HEK293 (cell line): Measurements from ENCODE around the gene PRAF2.

Experiments used
- CTCF ChIP-seq: fragments of 450-650 bp; formaldehyde crosslinking; IDR thresholded peaks from 2 replicates; pipeline ENCODE4 v1.5.1; 2016; ENCODE audit warnings: missing biosample characterization, missing genetic modification characterization
- PRDM10 ChIP-seq: fragments of 450-650 bp; formaldehyde crosslinking; IDR thresholded peaks from 2 replicates; pipeline ENCODE4 v1.5.1; 2016; ENCODE audit warnings: missing biosample characterization, missing genetic modification characterization
- TCF7L2 ChIP-seq: IDR thresholded peaks from 2 replicates; pipeline ENCODE4 v1.6.1; 2011; ENCODE audit warnings: low read depth, mild to moderate bottlenecking, inconsistent platforms, low read length, moderate library complexity, borderline replicate concordance
- ZNF311 ChIP-seq: fragments of 450-650 bp; formaldehyde crosslinking; IDR thresholded peaks from 2 replicates; pipeline ENCODE4 v1.5.1; 2017; ENCODE audit warnings: missing biosample characterization, missing genetic modification characterization, borderline replicate concordance
- ZNF549 ChIP-seq: fragments of 450-650 bp; IDR thresholded peaks from 2 replicates; pipeline ENCODE4 v1.5.1; 2018; ENCODE audit warnings: missing biosample characterization, missing genetic modification characterization, mild to moderate bottlenecking, inconsistent platforms, moderate library complexity
- ZNF558 ChIP-seq: fragments of 450-650 bp; formaldehyde crosslinking; IDR thresholded peaks from 2 replicates; pipeline ENCODE4 v1.5.1; 2016; ENCODE audit warnings: missing biosample characterization, missing genetic modification characterization
- ZSCAN4 ChIP-seq: fragments of 450-650 bp; formaldehyde crosslinking; IDR thresholded peaks from 2 replicates; pipeline ENCODE4 v1.5.1; 2017; ENCODE audit warnings: missing biosample characterization, missing genetic modification characterization

- no peak for TF ChIP-seq CTCF (tag by site-specific recombination)
- no peak for TF ChIP-seq ZNF558 (tag by site-specific recombination)
- no peak for TF ChIP-seq TCF7L2
- TF ChIP-seq PRDM10 (tag by site-specific recombination) = no peak
- TF ChIP-seq ZSCAN4 (tag by site-specific recombination) = no peak
- no peak for TF ChIP-seq ZNF549 (tag by site-specific recombination)
- no peak for TF ChIP-seq ZNF311 (tag by site-specific recombination)
Measured at GRCh38 chrX:49063715-49064114, 10.1 kb downstream of the PRAF2 start.
